ENCODE data around the gene FABP1. TPM values are rescaled to one million over a fixed set of nuclear protein-coding genes. Genes with fewer than 3 reads are reported as not detected.

FABP1 gene
- total and polyA plus RNA-seq, 2 donors (not counting 1 experiment from before 2014, with no cell fraction given): not detected

- Histone ChIP-seq H2AFZ (ENCODE audit: insufficient read depth, low read depth, low read length, poor library complexity, severe bottlenecking) (no peak overlapping the region), H3K79me2 (ENCODE audit: control insufficient read depth, insufficient read depth, low read length) (no peaks in the 10 kb centered on the region), H3K9me3 (ENCODE audit: control extremely low read depth in 1 of 3, control insufficient read depth in 2 of 3, insufficient read depth in 1 of 3, low read length in 2 of 3) (no peaks in the 10 kb centered on the region), H3K36me3 (replicated peaks in 1 of 2; ENCODE audit: control extremely low read depth in 1 of 2, control insufficient read depth in 1 of 2, extremely low read depth in 1 of 2, insufficient read depth in 2 of 2, low read length in 1 of 2) (no peaks in the 10 kb centered on the region), H3K4me2 (replicated peaks; ENCODE audit: low read depth, low read length, poor library complexity, severe bottlenecking) (no peak overlapping the region), H3K9ac (ENCODE audit: low read length) (no peak overlapping the region), H3K27me3 (replicated peaks in 1 of 4; ENCODE audit: control extremely low read depth in 1 of 4, control insufficient read depth in 3 of 4, insufficient read depth in 4 of 4, low read length in 3 of 4) (no peaks in the 10 kb centered on the region), H3K4me1 (ENCODE audit: control insufficient read depth in 2 of 2, insufficient read depth in 2 of 2, low read length in 2 of 2) (peaks cover 9 to 15% of the 10 kb centered on the region in 2 donors), H3K4me3 (ENCODE audit: control extremely low read depth in 1 of 5, extremely low read depth in 1 of 5, insufficient read depth in 1 of 5, low read depth in 2 of 5, low read length in 4 of 5) (no peak overlapping the region), H3K27ac (ENCODE audit: low read length in 2 of 2) (no peak overlapping the region), H4K20me1 (ENCODE audit: control insufficient read depth, insufficient read depth, low read length, poor library complexity, severe bottlenecking) (no peaks in the 10 kb centered on the region)
- Mint-ChIP-seq H3K27me3 (no peaks in the 10 kb centered on the region), H3K4me3 (no peak overlapping the region), H3K4me1 (peaks cover 16% of the 10 kb centered on the region), H3K9me3 (ENCODE audit: insufficient read depth) (no peaks in the 10 kb centered on the region), H3K27ac (no peak overlapping the region)
- CTCF ChIA-PET: interaction anchor here (1.1 kb wide), 1 partner anchor 11 kb away, joined by 3 read pairs; no protein-coding TSS in a partner anchor
- POLR2A ChIA-PET: no interaction called here
- intact Hi-C loops (cut with micrococcal nuclease): no loop called here
- ATAC-seq (ENCODE audit: low read depth): no peak
- DNase-seq: no peak
- no peak for TF ChIP-seq EZH2 (IDR thresholded peaks at IDR 0.05; ENCODE audit: borderline replicate concordance, insufficient read depth, low read depth, low read length, poor library complexity, severe bottlenecking)
- TF ChIP-seq CTCF (IDR thresholded peaks at IDR 0.05): no peak
- 100% methylated on average over 1 of the region's 2 CpGs for WGBS (ENCODE audit: insufficient coverage)
Observed at GRCh38 chr2:88088999-88089398, 38.9 kb downstream of the FABP1 start.

- CTCF ChIA-PET: no interaction called here
- H3K36me3 ChIP-seq (replicated peaks in 1 of 2; ENCODE audit: control extremely low read depth in 1 of 2, control insufficient read depth in 1 of 2, extremely low read depth in 1 of 2, insufficient read depth in 2 of 2, low read length in 1 of 2): no peaks in the 10 kb centered on the region
- Mint-ChIP-seq H3K4me3 (no peak overlapping the region), H3K27me3 (no peaks in the 10 kb centered on the region), H3K4me1 (peaks cover 16% of the 10 kb centered on the region), H3K9me3 (ENCODE audit: insufficient read depth) (no peaks in the 10 kb centered on the region), H3K27ac (no peak overlapping the region)
- no peak overlapping the region for H2AFZ ChIP-seq (ENCODE audit: insufficient read depth, low read depth, low read length, poor library complexity, severe bottlenecking)
- H3K27me3 ChIP-seq (replicated peaks in 1 of 4; ENCODE audit: control extremely low read depth in 1 of 4, control insufficient read depth in 3 of 4, insufficient read depth in 4 of 4, low read length in 3 of 4): no peaks in the 10 kb centered on the region
- POLR2A ChIA-PET: no interaction called here
- ATAC-seq (ENCODE audit: low read depth) (no peak), DNase-seq (no peak)
- TF ChIP-seq EZH2 (IDR thresholded peaks at IDR 0.05; ENCODE audit: borderline replicate concordance, insufficient read depth, low read depth, low read length, poor library complexity, severe bottlenecking): no peak
- TF ChIP-seq CTCF (IDR thresholded peaks at IDR 0.05): no peak
- H3K4me2 ChIP-seq (replicated peaks; ENCODE audit: low read depth, low read length, poor library complexity, severe bottlenecking): no peak overlapping the region
- peaks cover 9 to 15% of the 10 kb centered on the region in 2 donors for H3K4me1 ChIP-seq (ENCODE audit: control insufficient read depth in 2 of 2, insufficient read depth in 2 of 2, low read length in 2 of 2)
- H3K9me3 ChIP-seq (ENCODE audit: control extremely low read depth in 1 of 3, control insufficient read depth in 2 of 3, insufficient read depth in 1 of 3, low read length in 2 of 3): no peaks in the 10 kb centered on the region
- 98% methylated on average over 8 of the region's 17 CpGs for WGBS (ENCODE audit: insufficient coverage)
- no peak overlapping the region for H3K4me3 ChIP-seq (ENCODE audit: control extremely low read depth in 1 of 5, extremely low read depth in 1 of 5, insufficient read depth in 1 of 5, low read depth in 2 of 5, low read length in 4 of 5)
- no peaks in the 10 kb centered on the region for H4K20me1 ChIP-seq (ENCODE audit: control insufficient read depth, insufficient read depth, low read length, poor library complexity, severe bottlenecking)
- no peak overlapping the region for H3K27ac ChIP-seq (ENCODE audit: low read length in 2 of 2)
- intact Hi-C loops (cut with micrococcal nuclease): no loop called here
- no peak overlapping the region for H3K9ac ChIP-seq (ENCODE audit: low read length)
- H3K79me2 ChIP-seq (ENCODE audit: control insufficient read depth, insufficient read depth, low read length): no peaks in the 10 kb centered on the region
Observed at GRCh38 chr2:88087763-88088162, 40.1 kb downstream of the FABP1 start.
